Inferior parietal cortex (tissue), 1 donor: ENCODE results near the gene KPNA1.

Experiments used
- DNase-seq: peaks from one replicate; pipeline ENCODE4 v3.0.0-alpha.2; 2016; ENCODE audit errors: extremely low spot score

The KPNA1 gene

DNA sequence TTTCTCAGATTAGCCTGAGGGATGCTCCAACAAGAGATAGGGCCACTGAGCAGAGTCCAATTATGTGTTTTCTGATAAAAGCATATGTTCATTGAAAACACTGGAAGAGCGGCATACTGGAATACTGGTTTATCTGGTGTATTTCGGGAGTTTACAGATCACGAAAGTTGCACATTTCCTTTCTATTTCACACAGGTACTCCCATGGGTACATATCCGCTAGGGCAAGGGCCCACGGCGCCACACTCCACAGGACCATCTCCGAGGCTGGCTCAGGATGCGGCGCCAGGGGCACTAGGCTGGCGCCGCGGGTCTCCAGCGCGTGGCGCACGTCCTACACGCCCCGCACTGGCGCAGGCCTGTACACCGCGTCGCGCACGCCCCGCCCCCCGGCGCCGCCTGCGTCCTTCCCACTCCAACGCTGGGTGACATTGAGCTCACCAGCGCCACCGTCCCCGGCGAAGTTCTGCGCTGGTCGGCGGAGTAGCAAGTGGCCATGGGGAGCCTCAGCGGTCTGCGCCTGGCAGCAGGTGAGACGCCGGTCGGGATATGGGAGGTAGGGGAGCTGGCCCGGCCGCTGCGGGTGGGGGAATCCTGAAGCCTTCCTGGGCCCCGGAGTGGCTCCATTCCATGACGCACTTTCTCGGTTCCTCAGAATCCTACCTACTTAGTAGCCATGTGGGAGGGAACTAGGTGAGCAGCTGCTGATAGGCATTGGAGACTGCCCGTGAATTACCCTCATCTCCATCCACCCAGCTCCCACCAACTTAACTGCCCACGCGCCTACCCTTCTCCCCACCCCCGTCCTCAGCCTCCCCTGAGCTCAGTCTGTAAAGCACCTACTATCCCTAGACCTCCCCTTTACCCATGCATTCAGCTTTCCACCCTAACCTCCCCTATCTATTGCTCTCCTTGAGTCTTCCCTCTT lies 130.7 kb downstream of the KPNA1 start, which contains the start of gene FAM162A:
TSS of gene FAM162A (plus strand) at position 412 of the 927 bp plus-strand sequence. CDS start at position 496, 84 bp downstream.
- DNase-seq: peak; percentile 94

DNA sequence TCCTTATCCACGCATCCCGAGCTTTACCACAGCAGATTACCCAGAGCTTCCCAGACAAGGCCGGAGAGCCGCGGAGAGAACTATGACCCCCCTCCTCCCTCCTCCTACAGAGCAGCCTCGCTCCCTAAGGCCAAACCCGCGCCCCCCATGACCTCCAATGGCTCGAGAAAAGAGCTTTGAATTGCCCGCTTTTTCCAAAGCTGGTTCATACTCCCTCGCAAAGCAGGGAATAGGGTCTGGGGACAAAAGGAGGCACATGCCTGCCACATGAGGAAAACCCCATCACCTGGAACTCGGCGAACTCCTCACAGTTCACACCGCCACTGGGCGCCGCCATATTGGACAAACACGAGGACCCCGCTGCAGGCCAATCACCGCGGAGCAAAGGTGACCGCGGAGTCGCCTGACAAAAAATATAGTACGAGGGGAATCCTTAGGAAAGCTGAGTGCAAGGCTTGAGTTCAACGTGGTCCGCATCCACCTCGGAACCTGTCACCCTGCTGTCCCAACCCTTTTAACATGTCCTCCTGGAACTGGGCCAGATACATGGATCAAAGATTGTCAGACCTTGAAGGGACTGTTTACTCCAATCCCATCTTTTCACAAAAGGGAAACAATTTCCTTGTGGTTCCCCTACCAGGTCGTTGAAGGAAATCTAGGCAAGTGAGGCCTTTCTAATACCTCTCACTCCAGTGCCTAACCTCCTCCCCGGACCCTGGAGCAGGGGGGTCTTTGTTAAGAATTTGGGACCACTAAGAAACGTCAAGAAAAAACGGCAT lies 131.7 kb downstream of the KPNA1 start, which contains the start of gene MIX23:
TSS of gene MIX23 (minus strand) at position 344 of the 779 bp plus-strand sequence. CDS start at position 337, 7 bp downstream.
- DNase-seq: peak; percentile 87

DNA sequence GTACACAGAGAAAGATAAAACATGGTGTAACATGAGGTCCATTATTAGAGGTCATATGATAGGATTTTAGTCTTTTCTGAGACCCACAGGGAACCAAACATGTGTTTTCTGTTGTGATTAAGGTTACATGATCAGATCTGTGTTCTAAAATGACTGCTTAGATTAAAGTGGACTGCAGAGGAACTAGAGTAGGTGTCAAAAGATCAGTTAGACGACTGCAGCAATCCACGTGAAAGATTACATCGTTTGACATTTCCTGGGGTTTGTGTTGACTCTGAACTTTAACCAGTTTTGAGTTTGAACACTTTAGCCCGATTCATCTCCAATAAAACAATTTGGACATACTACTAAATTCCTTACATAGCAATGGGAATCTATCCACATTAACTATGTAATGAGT lies 136.8 kb downstream of the KPNA1 start:
- no peak for DNase-seq

DNA sequence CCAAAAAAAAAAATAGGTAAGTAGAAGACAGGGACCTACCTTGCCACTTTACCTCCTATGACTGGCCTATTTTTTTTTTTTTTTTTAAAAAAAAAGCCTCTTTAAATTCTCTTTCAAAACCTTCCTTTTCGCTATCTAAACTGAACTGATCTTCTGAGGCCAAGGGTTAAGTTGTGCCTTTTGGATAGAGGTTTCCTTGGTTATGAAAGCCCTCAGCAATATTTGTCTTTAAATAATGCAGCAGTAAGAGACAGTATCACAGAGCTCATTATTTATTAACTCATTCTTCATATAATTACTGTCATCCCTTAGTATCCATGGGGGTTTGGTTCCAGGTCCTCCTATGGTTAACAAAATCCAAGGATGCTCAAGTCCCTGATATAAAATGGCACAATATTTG lies 140.7 kb downstream of the KPNA1 start:
- DNase-seq: no peak
